A549 (cell line): Measurements from ENCODE around the gene RTL5. TPM values are rescaled to one million over a fixed set of nuclear protein-coding genes. Genes with fewer than 3 reads are reported as not detected.

Source experiments
- ATAC-seq, 2 experiments: fragments of 200-7000 bp in 1 of 2; fragments of >200 bp in 1 of 2; cut with Nextera tagmentation in 1 of 2; cut with Tn5 transposase in 1 of 2; 3 replicates each; pipeline versions ENCODE4 v1.8.0 to v1.9.1; 2018 to 2020; ENCODE audit warnings: mild to moderate bottlenecking in 1 of 2, moderate library complexity in 1 of 2
- CTCF ChIA-PET: fragments of 300-600 bp; sonication (Branson Sonifier 250); formaldehyde crosslinking; extraction: SDS; loops from one replicate; lab custom pipeline; 2021; ENCODE audit warnings: antibody characterized with exemption, inconsistent platforms; lab: Yijun Ruan, JAX
- POLR2A ChIA-PET: fragments of 350-600 bp; formaldehyde crosslinking; extraction: SDS; loops from one replicate; lab custom pipeline; 2021; ENCODE audit warnings: antibody characterized with exemption, inconsistent platforms; lab: Yijun Ruan, JAX
- DNase-seq, 2 experiments: peaks; one replicate each; pipeline versions ENCODE4 v3.0.0 to v3.0.0-alpha.2; 2011 to 2016; ENCODE audit warnings: low read depth in 1 of 2, low spot score in 1 of 2
- FAIRE-seq: peaks from 2 replicates; lab custom pipeline; 2011; peaks lifted over from hg19 to GRCh38; lab: Jason Lieb, UNC
- H3K27ac ChIP-seq, 2 experiments: fragments of >200 bp; sonication (Bioruptor Twin); formaldehyde crosslinking; 3 replicates each; pipeline ENCODE4 v1.5.1; 2016 to 2017
- H3K4me1 ChIP-seq: fragments of >200 bp; sonication (Bioruptor Twin); formaldehyde crosslinking; 3 replicates; pipeline ENCODE4 v1.6.1; 2016
- H3K4me2 ChIP-seq: fragments of >200 bp; sonication (Bioruptor Twin); formaldehyde crosslinking; 3 replicates; pipeline ENCODE4 v1.6.1; 2016
- H3K4me3 ChIP-seq: fragments of >200 bp; sonication (Bioruptor Twin); formaldehyde crosslinking; 3 replicates; pipeline ENCODE4 v1.5.1; 2016
- H3K9me3 ChIP-seq: fragments of >200 bp; sonication (Bioruptor Twin); formaldehyde crosslinking; 3 replicates; pipeline ENCODE4 v1.6.1; 2016
- ATOH8 ChIP-seq: fragments of 250-450 bp; sonication (Bioruptor Pico); IDR thresholded peaks from 2 replicates; pipeline ENCODE4 v1.5.0; 2020; ENCODE audit warnings: low read depth, mild to moderate bottlenecking, moderate library complexity
- CBX8 ChIP-seq: fragments of 200-600 bp; sonication (generic); IDR thresholded peaks from 2 replicates; pipeline ENCODE4 v1.6.1; 2016
- CTCF ChIP-seq: fragments of >200 bp; sonication (Bioruptor Twin); formaldehyde crosslinking; IDR thresholded peaks from 3 replicates; pipeline ENCODE4 v1.5.1; 2016
- EP300 ChIP-seq, 2 experiments: fragments of >200 bp; sonication (Bioruptor Twin); formaldehyde crosslinking; IDR thresholded peaks; 2 replicates in 1 of 2; 3 replicates in 1 of 2; pipeline ENCODE4 v1.6.1; 2016 to 2017
- ESRRA ChIP-seq: fragments of 150-350 bp; IDR thresholded peaks from 2 replicates; pipeline ENCODE4 v1.6.1; 2014; ENCODE audit warnings: mild to moderate bottlenecking, low read length, borderline replicate concordance
- GATA3 ChIP-seq: IDR thresholded peaks from 2 replicates; pipeline ENCODE4 v1.6.1; 2012; ENCODE audit warnings: borderline replicate concordance
- HES2 ChIP-seq: fragments of >200 bp; sonication (Bioruptor Twin); formaldehyde crosslinking; IDR thresholded peaks from 2 replicates; pipeline ENCODE4 v1.6.1; 2016
- HEYL ChIP-seq: fragments of 250-450 bp; sonication (Bioruptor Pico); IDR thresholded peaks from 2 replicates; pipeline ENCODE4 v1.8.0; 2021; ENCODE audit warnings: mild to moderate bottlenecking, moderate library complexity
- HOXB5 ChIP-seq: fragments of 250-450 bp; sonication (Bioruptor Pico); IDR thresholded peaks from 2 replicates; pipeline ENCODE4 v1.5.0; 2020; ENCODE audit warnings: mild to moderate bottlenecking, moderate library complexity
- JUN ChIP-seq, 2 experiments: fragments of >200 bp; sonication (Bioruptor Twin); formaldehyde crosslinking; IDR thresholded peaks; 2 replicates in 1 of 2; 3 replicates in 1 of 2; pipeline ENCODE4 v1.6.1; 2016 to 2017
- JUNB ChIP-seq: fragments of >200 bp; sonication (Bioruptor Twin); formaldehyde crosslinking; IDR thresholded peaks from 2 replicates; pipeline ENCODE4 v1.6.1; 2016
- KDM5A ChIP-seq: fragments of 200-600 bp; sonication (generic); IDR thresholded peaks from 2 replicates; pipeline ENCODE4 v1.6.1; 2016; ENCODE audit warnings: antibody characterized with exemption, mild to moderate bottlenecking
- MAX ChIP-seq: IDR thresholded peaks from 2 replicates; pipeline ENCODE4 v1.6.1; 2012
- MYC ChIP-seq: IDR thresholded peaks from 2 replicates; pipeline ENCODE4 v1.6.1; 2012; ENCODE audit warnings: mild to moderate bottlenecking, inconsistent platforms, low read length, improper control_type of control experiment, borderline replicate concordance
- NFE2L2 ChIP-seq: fragments of 150-350 bp; conservative IDR thresholded peaks from 2 replicates; pipeline ENCODE4 v1.6.1; 2014; ENCODE audit warnings: low read length
- NPAS2 ChIP-seq: fragments of 250-450 bp; sonication (Bioruptor Pico); IDR thresholded peaks from 2 replicates; pipeline ENCODE4 v1.8.0; 2022; ENCODE audit warnings: mild to moderate bottlenecking, moderate library complexity, borderline replicate concordance
- PBX3 ChIP-seq: IDR thresholded peaks from 2 replicates; pipeline ENCODE4 v1.6.1; 2012
- POLR2A ChIP-seq: IDR thresholded peaks from 2 replicates; pipeline ENCODE4 v1.6.1; 2012; ENCODE audit warnings: mild to moderate bottlenecking, low read length
- POLR2AphosphoS2 ChIP-seq: conservative IDR thresholded peaks from 2 replicates; pipeline ENCODE4 v1.6.1; 2012; ENCODE audit warnings: low read length, improper control_type of control experiment, inconsistent platforms
- RAD21 ChIP-seq, 2 experiments: fragments of >200 bp in 1 of 2; sonication (Bioruptor Twin) in 1 of 2; formaldehyde crosslinking in 1 of 2; IDR thresholded peaks in 1 of 2; conservative IDR thresholded peaks in 1 of 2; 2 replicates in 1 of 2; 3 replicates in 1 of 2; pipeline ENCODE4 v1.6.1; 2012 to 2018; ENCODE audit warnings: inconsistent platforms in 1 of 2
- RCOR1 ChIP-seq: fragments of 150-350 bp; IDR thresholded peaks from 2 replicates; pipeline ENCODE4 v1.6.1; 2014; ENCODE audit warnings: antibody characterized with exemption, low read length, low read depth
- RNF2 ChIP-seq: fragments of 200-600 bp; sonication (generic); IDR thresholded peaks from 2 replicates; pipeline ENCODE4 v1.6.1; 2016; ENCODE audit warnings: low read depth, mild to moderate bottlenecking, antibody characterized with exemption, moderate library complexity, borderline replicate concordance
- TP53 ChIP-seq: fragments of 250-450 bp; sonication (Bioruptor Pico); IDR thresholded peaks from 2 replicates; pipeline ENCODE4 v1.5.0; 2021; ENCODE audit warnings: mild to moderate bottlenecking, moderate library complexity
- ZFP36 ChIP-seq: fragments of 450-650 bp; IDR thresholded peaks from 2 replicates; pipeline ENCODE4 v1.6.1; 2014; ENCODE audit warnings: borderline replicate concordance; ENCODE audit not compliant: partially characterized antibody
- WGBS: methylation state at CpG from one replicate; pipeline ENCODE4 v1.1.6; 2017; ENCODE audit errors: missing lambda C conversion rate; 5-methylcytosine and 5-hydroxymethylcytosine counted together
- polyA plus RNA-seq, 4 experiments: library from polyadenylated mRNA; depleted of rRNA in 3 of 4; stranded (reverse); fragments of >200 nt; fragmentation: RNase III in 1 of 4; extraction: RNeasy Plus Mini Kit Qiagen cat#74134 plus additional on column Dnase treatment in 1 of 4; gene quantifications; 2 replicates in 3 of 4; 3 replicates in 1 of 4; pipeline ENCODE4 v1.2.3, GENCODE V29; 2011 to 2017

RTL5 gene
- polyA plus RNA-seq, 2 of the 4 experiments (the other 2 are of a cell fraction): 1.2 to 2.9 TPM

- FAIRE-seq: no peak
- no peak for ATAC-seq
- H3K27ac ChIP-seq: no peak overlapping the region
- WGBS: 95% methylated on average over 12 of the region's 12 CpGs
- H3K4me3 ChIP-seq: no peak overlapping the region
- H3K4me2 ChIP-seq: no peak overlapping the region
- peaks cover 11% of the 10 kb centered on the region for H3K4me1 ChIP-seq
- H3K9me3 ChIP-seq: no peaks in the 10 kb centered on the region
- TF ChIP-seq NFE2L2: no peak
- no peak for TF ChIP-seq JUN (IDR thresholded peaks at IDR 0.05)
- no peak for TF ChIP-seq RAD21 (conservative IDR thresholded peaks at IDR 0.05 in 1 of 2, IDR thresholded peaks at IDR 0.05 in 1 of 2)
- TF ChIP-seq KDM5A: no peak
- TF ChIP-seq RNF2: no peak
- no peak for TF ChIP-seq NPAS2 (CRISPR knock-in tag)
- no peak for TF ChIP-seq JUNB
- TF ChIP-seq HEYL: no peak
- no peak for TF ChIP-seq MYC
- TF ChIP-seq HES2: no peak
- no peak for TF ChIP-seq POLR2A
- TF ChIP-seq EP300 (IDR thresholded peaks at IDR 0.05): no peak
- TF ChIP-seq CTCF: no peak
- no peak for TF ChIP-seq RCOR1
- TF ChIP-seq TP53 (CRISPR knock-in tag): no peak
- no peak for TF ChIP-seq MAX
- POLR2A ChIA-PET: interaction anchor here (2.8 kb wide), 1 partner anchor 51 kb away, joined by 22 read pairs; the partner anchor contains the start of gene PIN4
- CTCF ChIA-PET: interaction anchor here (1.2 to 3.7 kb wide), 2 partner anchors 111 to 220 kb away, joined by 3 to 26 read pairs; partner anchors contain the start of gene NHSL2
- DNase-seq: no peak
Observed at GRCh38 chrX:72130156-72130761, 1.5 kb downstream of the RTL5 start.

GRCh38 chrX:72129661-72130060 lies 2.1 kb downstream of the RTL5 start:
- ATAC-seq: no peak
- no peak for DNase-seq
- Histone ChIP-seq H3K27ac (no peak overlapping the region), H3K4me1 (peaks cover 11% of the 10 kb centered on the region)
- FAIRE-seq: no peak
- TF ChIP-seq PBX3 (no peak), CBX8 (no peak), GATA3 (no peak), HOXB5 (CRISPR knock-in tag) (no peak), ZFP36 (no peak), MAX (no peak)
- TF ChIP-seq, all 56 proteins: peak for 0
- Histone ChIP-seq H3K4me3 (no peak overlapping the region), H3K4me2 (no peak overlapping the region), H3K9me3 (no peaks in the 10 kb centered on the region)
- ChIA-PET CTCF (interaction anchor here (1.2 to 3.7 kb wide), 2 partner anchors 111 to 219 kb away, joined by 3 to 26 read pairs; partner anchors contain the start of gene NHSL2), POLR2A (no interaction called here)
- 97% methylated on average over 15 of the region's 16 CpGs for WGBS

GRCh38 chrX:72128881-72129280 lies 2.8 kb downstream of the RTL5 start:
- no peak overlapping the region for H3K4me2 ChIP-seq
- ATAC-seq: peak in 1 of 2 experiments; percentile 67; a peak in 3 of 6 replicates
- H3K4me3 ChIP-seq: no peak overlapping the region
- TF ChIP-seq HOXB5 (CRISPR knock-in tag) (no peak), ATOH8 (CRISPR knock-in tag) (no peak), ESRRA (no peak), CTCF (0 out of 3 replicates have a peak, but pooled peaks have one; percentile 7), POLR2AphosphoS2 (no peak), RCOR1 (no peak)
- 35% methylated on average over 6 of the region's 6 CpGs for WGBS
- DNase-seq: peak; percentile 23 to 47
- H3K4me1 ChIP-seq: peaks cover 11% of the 10 kb centered on the region
- CTCF ChIA-PET: interaction anchor here (1.2 to 6.6 kb wide), 3 partner anchors 108 to 218 kb away, joined by 3 to 109 read pairs (median 44); partner anchors contain the start of gene NHSL2
- POLR2A ChIA-PET: no interaction called here
- peak; percentile 80 for FAIRE-seq
- no peaks in the 10 kb centered on the region for H3K9me3 ChIP-seq
- no peak overlapping the region for H3K27ac ChIP-seq
